ENCODE results near the gene PDE8A. TPM values are rescaled to one million over a fixed set of nuclear protein-coding genes. Genes with fewer than 3 reads are reported as not detected.

The PDE8A gene
- total RNA-seq, 1 experiment from 2014 or later: 32.0 TPM

DNA sequence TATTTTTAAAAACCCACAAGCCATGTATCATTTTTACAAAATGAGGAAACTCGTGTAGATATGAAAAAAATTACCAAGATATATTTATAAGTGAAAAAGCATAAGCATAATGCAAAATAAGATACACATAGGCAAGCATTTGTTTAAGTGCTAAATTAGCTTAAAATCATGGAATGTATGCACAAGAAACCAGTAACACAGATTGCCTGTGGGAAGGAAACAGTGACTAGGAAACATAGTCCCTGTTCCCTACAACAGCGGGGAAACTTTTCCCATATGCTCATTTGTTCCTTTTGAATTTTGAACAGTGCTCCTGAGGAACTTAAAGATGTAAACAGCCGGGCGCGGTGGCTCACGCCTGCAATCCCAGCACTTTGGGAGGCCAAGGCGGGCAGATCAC is 169.5 kb downstream of the PDE8A start:
- POLR2A ChIA-PET: no interaction called here
- H3K9me3 ChIP-seq: no peaks in the 10 kb centered on the region
- DNase-seq: no peak
- H3K4me1 ChIP-seq: no peaks in the 10 kb centered on the region
- intact Hi-C loops (cut with micrococcal nuclease; ENCODE audit: unreplicated experiment): loop anchor here (10.0 kb wide), 1 partner anchor 1086 kb away; no protein-coding TSS in a partner anchor
- H3K4me3 ChIP-seq (ENCODE audit: low read depth, low read length): no peak overlapping the region
- BruUV-seq (replicated peaks): no TSS peak
- Mint-ChIP-seq H3K4me1 (ENCODE audit: low read depth, unreplicated experiment) (no peaks in the 10 kb centered on the region), H3K27me3 (ENCODE audit: insufficient read depth, unreplicated experiment) (peaks cover 10% of the 10 kb centered on the region), H3K27ac (ENCODE audit: unreplicated experiment) (no peak overlapping the region), H3K9me3 (ENCODE audit: unreplicated experiment) (no peaks in the 10 kb centered on the region), H3K36me3 (ENCODE audit: insufficient read depth, unreplicated experiment) (no peaks in the 10 kb centered on the region), H3K4me3 (ENCODE audit: unreplicated experiment) (no peak overlapping the region)
- H3K27me3 ChIP-seq (replicated peaks; ENCODE audit: control insufficient read depth, insufficient read depth, low read length): no peaks in the 10 kb centered on the region
- H3K36me3 ChIP-seq (ENCODE audit: control insufficient read depth, insufficient read depth, low read length): no peaks in the 10 kb centered on the region
- TF ChIP-seq, protein P1, sequence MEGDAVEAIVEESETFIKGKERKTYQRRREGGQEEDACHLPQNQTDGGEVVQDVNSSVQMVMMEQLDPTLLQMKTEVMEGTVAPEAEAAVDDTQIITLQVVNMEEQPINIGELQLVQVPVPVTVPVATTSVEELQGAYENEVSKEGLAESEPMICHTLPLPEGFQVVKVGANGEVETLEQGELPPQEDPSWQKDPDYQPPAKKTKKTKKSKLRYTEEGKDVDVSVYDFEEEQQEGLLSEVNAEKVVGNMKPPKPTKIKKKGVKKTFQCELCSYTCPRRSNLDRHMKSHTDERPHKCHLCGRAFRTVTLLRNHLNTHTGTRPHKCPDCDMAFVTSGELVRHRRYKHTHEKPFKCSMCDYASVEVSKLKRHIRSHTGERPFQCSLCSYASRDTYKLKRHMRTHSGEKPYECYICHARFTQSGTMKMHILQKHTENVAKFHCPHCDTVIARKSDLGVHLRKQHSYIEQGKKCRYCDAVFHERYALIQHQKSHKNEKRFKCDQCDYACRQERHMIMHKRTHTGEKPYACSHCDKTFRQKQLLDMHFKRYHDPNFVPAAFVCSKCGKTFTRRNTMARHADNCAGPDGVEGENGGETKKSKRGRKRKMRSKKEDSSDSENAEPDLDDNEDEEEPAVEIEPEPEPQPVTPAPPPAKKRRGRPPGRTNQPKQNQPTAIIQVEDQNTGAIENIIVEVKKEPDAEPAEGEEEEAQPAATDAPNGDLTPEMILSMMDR (IDR thresholded peaks at IDR 0.05; ENCODE audit: insufficient read depth in 1 of 2, low read depth in 1 of 2, low read length in 1 of 2, severe bottlenecking in 1 of 2, unreplicated experiment in 1 of 2): no peak
- CTCF ChIA-PET: no interaction called here

DNA sequence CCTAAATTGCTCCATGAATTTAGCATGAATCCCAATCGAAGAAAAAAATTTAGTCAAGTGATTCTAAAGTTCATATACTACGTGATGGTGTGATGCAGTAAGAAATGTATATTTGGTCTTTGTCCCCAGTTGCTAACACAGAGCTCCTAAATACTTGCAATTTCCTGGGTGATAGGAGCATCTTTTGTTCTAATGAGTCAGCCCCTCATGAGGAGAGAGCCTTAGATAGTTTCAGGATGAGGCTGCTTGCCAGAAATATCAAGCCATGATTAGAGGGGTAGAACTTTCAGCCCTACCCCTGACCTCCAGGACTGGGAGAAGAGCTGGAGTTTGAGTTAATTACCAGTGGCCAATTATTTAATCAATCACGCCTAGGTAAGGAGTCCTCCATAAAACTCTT is 170.2 kb downstream of the PDE8A start:
- H3K4me1 Mint-ChIP-seq (ENCODE audit: low read depth, unreplicated experiment): no peaks in the 10 kb centered on the region
- no peak overlapping the region for H3K4me3 Mint-ChIP-seq (ENCODE audit: unreplicated experiment)
- no peaks in the 10 kb centered on the region for H3K9me3 ChIP-seq
- no peaks in the 10 kb centered on the region for H3K36me3 Mint-ChIP-seq (ENCODE audit: insufficient read depth, unreplicated experiment)
- H3K27me3 Mint-ChIP-seq (ENCODE audit: insufficient read depth, unreplicated experiment): peaks cover 10% of the 10 kb centered on the region
- no peaks in the 10 kb centered on the region for H3K9me3 Mint-ChIP-seq (ENCODE audit: unreplicated experiment)
- no peak overlapping the region for H3K4me3 ChIP-seq (ENCODE audit: low read depth, low read length)
- no peaks in the 10 kb centered on the region for H3K27me3 ChIP-seq (replicated peaks; ENCODE audit: control insufficient read depth, insufficient read depth, low read length)
- intact Hi-C loops (cut with micrococcal nuclease; ENCODE audit: unreplicated experiment): loop anchor here (10.0 kb wide), 1 partner anchor 1087 kb away; no protein-coding TSS in a partner anchor
- no peak for DNase-seq
- no peaks in the 10 kb centered on the region for H3K4me1 ChIP-seq
- ChIA-PET CTCF (no interaction called here), POLR2A (no interaction called here)
- H3K36me3 ChIP-seq (ENCODE audit: control insufficient read depth, insufficient read depth, low read length): no peaks in the 10 kb centered on the region
- TF ChIP-seq, protein P1 (IDR thresholded peaks at IDR 0.05; ENCODE audit: insufficient read depth in 1 of 2, low read depth in 1 of 2, low read length in 1 of 2, severe bottlenecking in 1 of 2, unreplicated experiment in 1 of 2): no peak
- H3K27ac Mint-ChIP-seq (ENCODE audit: unreplicated experiment): no peak overlapping the region
- BruUV-seq (replicated peaks): no TSS peak

DNA sequence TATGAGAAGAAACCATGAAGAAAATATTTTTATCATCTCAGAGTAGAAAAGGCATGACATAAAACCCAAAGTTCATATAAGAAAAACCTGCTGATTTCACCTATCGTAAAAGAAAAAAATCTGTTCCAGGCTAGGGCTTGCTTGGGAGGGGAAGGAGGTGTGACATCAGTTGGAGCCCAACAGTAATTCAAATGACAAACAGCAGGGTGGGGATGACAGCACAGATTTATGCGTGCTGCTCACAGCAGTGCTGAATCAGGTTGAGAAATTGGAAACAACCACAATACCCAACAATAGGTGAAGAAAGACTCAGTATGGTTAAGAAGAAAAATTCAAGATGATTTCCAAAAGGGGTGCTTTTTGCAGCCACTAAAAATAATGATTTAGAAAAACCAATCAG is 172.4 kb downstream of the PDE8A start:
- Histone ChIP-seq H3K27me3 (replicated peaks; ENCODE audit: control insufficient read depth, insufficient read depth, low read length) (no peaks in the 10 kb centered on the region), H3K4me3 (ENCODE audit: low read depth, low read length) (no peak overlapping the region), H3K36me3 (ENCODE audit: control insufficient read depth, insufficient read depth, low read length) (no peaks in the 10 kb centered on the region), H3K4me1 (peaks cover 4% of the 10 kb centered on the region; the same call in 1 of the 2 replicates), H3K9me3 (no peaks in the 10 kb centered on the region)
- H3K27ac Mint-ChIP-seq (ENCODE audit: unreplicated experiment): no peak overlapping the region
- ChIA-PET CTCF (no interaction called here), POLR2A (no interaction called here)
- no peaks in the 10 kb centered on the region for H3K36me3 Mint-ChIP-seq (ENCODE audit: insufficient read depth, unreplicated experiment)
- no peaks in the 10 kb centered on the region for H3K9me3 Mint-ChIP-seq (ENCODE audit: unreplicated experiment)
- H3K4me1 Mint-ChIP-seq (ENCODE audit: low read depth, unreplicated experiment): no peaks in the 10 kb centered on the region
- H3K27me3 Mint-ChIP-seq (ENCODE audit: insufficient read depth, unreplicated experiment): peaks cover 6% of the 10 kb centered on the region
- no peak for DNase-seq
- BruUV-seq (replicated peaks): no TSS peak
- intact Hi-C loops (cut with micrococcal nuclease; ENCODE audit: unreplicated experiment): loop anchor here (2.0 to 10.0 kb wide), 2 partner anchors 15 to 1089 kb away; no protein-coding TSS in a partner anchor
- H3K4me3 Mint-ChIP-seq (ENCODE audit: unreplicated experiment): no peak overlapping the region
- TF ChIP-seq, protein P1 (IDR thresholded peaks at IDR 0.05; ENCODE audit: insufficient read depth in 1 of 2, low read depth in 1 of 2, low read length in 1 of 2, severe bottlenecking in 1 of 2, unreplicated experiment in 1 of 2): no peak
